OCI-LY7 (cell line): ENCODE measurements around the gene FANCB. TPM values are rescaled to one million over a fixed set of nuclear protein-coding genes. Genes with fewer than 3 reads are reported as not detected.

Experiments used
- BruUV-seq: library from RNA; stranded (reverse); fragments of 400-500 nt; replicated peaks from 2 replicates; lab custom pipeline; 2021; lab: Mats Ljungman, UMichigan
- CTCF ChIA-PET: fragments of 300-600 bp; sonication (Branson Sonifier 250); formaldehyde crosslinking; loops from one replicate; lab custom pipeline; 2022; ENCODE audit warnings: antibody characterized with exemption; ENCODE audit not compliant: unreplicated experiment; lab: Charles Lee
- POLR2A ChIA-PET: fragments of 300-600 bp; sonication (Branson Sonifier 250); formaldehyde crosslinking; loops from one replicate; lab custom pipeline; 2022; ENCODE audit warnings: antibody characterized with exemption; lab: Charles Lee
- DNase-seq: peaks from one replicate; pipeline ENCODE4 v3.0.0-alpha.2; 2015; ENCODE audit warnings: low spot score
- H2AFZ ChIP-seq: fragments of 200-600 bp; sonication (generic), shearing (Covaris generic); 2 replicates; pipeline ENCODE4 v1.6.1; 2014; ENCODE audit warnings: mild to moderate bottlenecking, antibody characterized with exemption, low read length, moderate library complexity
- H3K27ac ChIP-seq: fragments of 200-600 bp; sonication (generic); 2 replicates; pipeline ENCODE4 v1.5.1; 2014; ENCODE audit warnings: mixed run types, low read depth, mild to moderate bottlenecking, moderate library complexity, low read length, inconsistent platforms; ENCODE audit not compliant: poor library complexity, severe bottlenecking
- H3K36me3 ChIP-seq: fragments of 200-600 bp; sonication (generic); 2 replicates; pipeline ENCODE4 v1.6.1; 2014; ENCODE audit warnings: mild to moderate bottlenecking, antibody characterized with exemption, low read length, moderate library complexity, mixed read lengths; ENCODE audit not compliant: insufficient read depth
- H3K4me1 ChIP-seq: fragments of 200-600 bp; sonication (generic); 2 replicates; pipeline ENCODE4 v1.5.1; 2014; ENCODE audit warnings: mild to moderate bottlenecking, low read length; ENCODE audit not compliant: insufficient read depth, poor library complexity, severe bottlenecking
- H3K4me2 ChIP-seq: fragments of 200-600 bp; sonication (generic); 2 replicates; pipeline ENCODE4 v1.6.1; 2014; ENCODE audit warnings: mild to moderate bottlenecking, low read length
- H3K4me3 ChIP-seq: fragments of 200-600 bp; sonication (generic); 2 replicates; pipeline ENCODE4 v1.5.1; 2014; ENCODE audit warnings: mild to moderate bottlenecking, low read depth, low read length; ENCODE audit not compliant: poor library complexity, severe bottlenecking
- H3K79me2 ChIP-seq: fragments of 200-600 bp; sonication (generic); 2 replicates; pipeline ENCODE4 v1.6.1; 2016; ENCODE audit warnings: low read depth, mild to moderate bottlenecking, low read length, moderate library complexity, mixed read lengths; ENCODE audit not compliant: insufficient read depth
- H3K9me2 ChIP-seq: fragments of 200-600 bp; sonication (generic); 2 replicates; pipeline ENCODE4 v1.6.1; 2016; ENCODE audit warnings: mild to moderate bottlenecking, low read length, mixed read lengths; ENCODE audit not compliant: insufficient read depth
- H3K9me3 ChIP-seq: fragments of 200-600 bp; sonication (generic); 2 replicates; pipeline ENCODE4 v1.6.1; 2014; ENCODE audit warnings: mild to moderate bottlenecking, mixed run types, low read length, mixed read lengths
- H4K20me1 ChIP-seq: fragments of 200-600 bp; sonication (generic); 2 replicates; pipeline ENCODE4 v1.6.1; 2014; ENCODE audit warnings: mild to moderate bottlenecking, antibody characterized with exemption, low read length, moderate library complexity, mixed read lengths; ENCODE audit not compliant: insufficient read depth
- CTCF ChIP-seq: fragments of 200-600 bp; sonication (generic); conservative IDR thresholded peaks from 2 replicates; pipeline ENCODE4 v1.5.1; 2014; ENCODE audit warnings: mild to moderate bottlenecking, antibody characterized with exemption, low read length, moderate library complexity, mixed read lengths
- EZH2phosphoT487 ChIP-seq: fragments of 200-600 bp; sonication (generic); IDR thresholded peaks from 2 replicates; pipeline ENCODE4 v1.6.1; 2018; ENCODE audit warnings: low read depth, borderline replicate concordance, mild to moderate bottlenecking, mixed run types, antibody characterized with exemption, low read length, moderate library complexity, mixed read lengths
- intact Hi-C: fragments of 100-400 bp; cut with micrococcal nuclease; formaldehyde crosslinking; loops from one replicate; pipeline ENCODE4 v1.10.0; 2022; ENCODE audit not compliant: unreplicated experiment
- total RNA-seq, 2 experiments: library from RNA; depleted of rRNA in 1 of 2; stranded (reverse); fragments of >200 nt in 1 of 2; shearing (Covaris generic) in 1 of 2; gene quantifications; 2 replicates each; pipeline ENCODE4 v1.2.3, GENCODE V29; 2014 to 2022

The FANCB gene
- total RNA-seq, 2 experiments from 2014 or later = 15.2 to 23.7 TPM

- ChIA-PET CTCF (no interaction called here), POLR2A (no interaction called here)
- no peak overlapping the region for H3K27ac ChIP-seq
- no peak for TF ChIP-seq EZH2phosphoT487
- TF ChIP-seq CTCF = no peak
- H3K4me3 ChIP-seq = no peak overlapping the region
- BruUV-seq = no TSS peak
- no peak overlapping the region for H2AFZ ChIP-seq
- DNase-seq = no peak
- no peak overlapping the region for H3K4me2 ChIP-seq
- H3K36me3 ChIP-seq = peaks cover 9% of the 10 kb centered on the region
- H4K20me1 ChIP-seq = no peaks in the 10 kb centered on the region
- intact Hi-C loops = no loop called here
- no peaks in the 10 kb centered on the region for H3K4me1 ChIP-seq
- no peaks in the 10 kb centered on the region for H3K9me3 ChIP-seq
- no peaks in the 10 kb centered on the region for H3K79me2 ChIP-seq
- no peaks in the 10 kb centered on the region for H3K9me2 ChIP-seq
These were observed 29.7 kb upstream of the FANCB start for GRCh38 chrX:14902537-14902936.

GRCh38 chrX:14899607-14900006 lies 26.7 kb upstream of the FANCB start:
- TF ChIP-seq EZH2phosphoT487 (no peak), CTCF (no peak)
- Histone ChIP-seq H3K4me2 (no peak overlapping the region), H3K27ac (no peak overlapping the region), H3K4me3 (no peak overlapping the region), H4K20me1 (no peaks in the 10 kb centered on the region), H3K36me3 (peaks cover 4% of the 10 kb centered on the region), H3K9me3 (no peaks in the 10 kb centered on the region), H3K79me2 (no peaks in the 10 kb centered on the region), H3K9me2 (no peaks in the 10 kb centered on the region), H2AFZ (no peak overlapping the region), H3K4me1 (no peaks in the 10 kb centered on the region)
- intact Hi-C loops = no loop called here
- ChIA-PET CTCF (no interaction called here), POLR2A (interaction anchor here (0.8 to 1.0 kb wide), 2 partner anchors 13 to 194 kb away, joined by 3 read pairs; no protein-coding TSS in a partner anchor)
- no TSS peak for BruUV-seq
- DNase-seq = no peak

- TF ChIP-seq EZH2phosphoT487 (no peak), CTCF (no peak)
- Histone ChIP-seq H3K9me3 (no peaks in the 10 kb centered on the region), H3K4me2 (no peak overlapping the region), H3K79me2 (no peaks in the 10 kb centered on the region), H3K4me3 (no peak overlapping the region), H3K4me1 (no peaks in the 10 kb centered on the region), H2AFZ (no peak overlapping the region), H3K9me2 (no peaks in the 10 kb centered on the region), H3K36me3 (no peaks in the 10 kb centered on the region), H4K20me1 (no peaks in the 10 kb centered on the region), H3K27ac (no peak overlapping the region)
- BruUV-seq = no TSS peak
- DNase-seq = no peak
- intact Hi-C loops = no loop called here
- ChIA-PET CTCF (no interaction called here), POLR2A (no interaction called here)
These were observed 24.2 kb upstream of the FANCB start for GRCh38 chrX:14897042-14897441.
